Fibroblast of skin of scalp (primary cell): Measurements from ENCODE around the gene FAIM2.
A peak's percentile ranks its signal among the peaks of the same experiment; 100 is the strongest.

Source experiments
- DNase-seq: peaks from one replicate; pipeline ENCODE4 v3.0.0-alpha.2; 2013

The FAIM2 gene

GRCh38 chr12:49821373-49822287 is 82.1 kb downstream of the FAIM2 start:
- no peak for DNase-seq

GRCh38 chr12:49819786-49820185 is 83.9 kb downstream of the FAIM2 start:
- DNase-seq: no peak

GRCh38 chr12:49818241-49818895 is 85.3 kb downstream of the FAIM2 start:
- peak; percentile 51 for DNase-seq
